Posterior vena cava (tissue), 2 donors: ENCODE measurements around the gene NEU2. TPM values are rescaled to one million over a fixed set of nuclear protein-coding genes. Genes with fewer than 3 reads are reported as not detected.
A peak's percentile ranks its signal among the peaks of the same experiment; 100 is the strongest.
"Not testable (repeated sequence)": the region's sequence is repeated elsewhere in the genome, so short reads cannot be mapped to it uniquely, and the experiment has no call there.

ENCODE experiments used
- DNase-seq: peaks from one replicate; pipeline ENCODE4 v3.0.0-alpha.2; 2020; ENCODE audit warnings: low spot score
- intact Hi-C, 2 donors: fragments of 100-400 bp; cut with DNase I; formaldehyde crosslinking; loops; one replicate each; pipeline versions ENCODE4 v1.14.1 to v1.14.2; 2022 to 2023
- total RNA-seq, 2 donors: library from RNA; stranded (reverse); fragmentation: NEBNext Ultra II Directional; extraction: Animal tissue kit (Norgen Biotek cat#: 25700); gene quantifications; one replicate each; pipeline ENCODE4 v1.2.1, GENCODE V29; 2021
- donor health status: DM: yes; HTN: yes; CAD: no.
- donor health status: DM: yes; HTN: yes; CAD: no.

The NEU2 gene
- total RNA-seq, 2 donors from 2014 or later, result not detected

DNA sequence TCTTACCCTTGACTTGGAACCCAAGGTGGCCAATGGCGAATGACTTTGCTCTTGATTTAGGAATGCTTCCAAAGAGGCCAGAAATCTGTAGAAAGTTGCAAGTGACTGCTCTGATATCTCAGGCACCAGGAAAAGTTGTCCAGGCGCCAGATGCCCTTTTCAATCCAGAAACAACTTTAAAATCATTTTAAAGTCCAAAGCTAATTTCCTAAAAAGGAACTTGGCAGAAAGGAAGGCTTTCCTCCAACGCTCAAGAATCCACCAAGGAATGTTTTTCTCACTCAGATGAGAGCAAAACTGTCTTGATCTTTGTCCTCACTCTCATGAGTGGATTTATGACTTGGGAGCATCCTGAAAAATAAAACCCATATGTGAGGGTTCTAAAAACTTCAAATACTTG lies 24.7 kb upstream of the NEU2 start:
- intact Hi-C loops, result no loop called here
- peak; percentile 52 for DNase-seq

GRCh38 chr2:233009661-233010060 lies 22.8 kb upstream of the NEU2 start:
- no peak for DNase-seq
- intact Hi-C loops, result no loop called here

DNA sequence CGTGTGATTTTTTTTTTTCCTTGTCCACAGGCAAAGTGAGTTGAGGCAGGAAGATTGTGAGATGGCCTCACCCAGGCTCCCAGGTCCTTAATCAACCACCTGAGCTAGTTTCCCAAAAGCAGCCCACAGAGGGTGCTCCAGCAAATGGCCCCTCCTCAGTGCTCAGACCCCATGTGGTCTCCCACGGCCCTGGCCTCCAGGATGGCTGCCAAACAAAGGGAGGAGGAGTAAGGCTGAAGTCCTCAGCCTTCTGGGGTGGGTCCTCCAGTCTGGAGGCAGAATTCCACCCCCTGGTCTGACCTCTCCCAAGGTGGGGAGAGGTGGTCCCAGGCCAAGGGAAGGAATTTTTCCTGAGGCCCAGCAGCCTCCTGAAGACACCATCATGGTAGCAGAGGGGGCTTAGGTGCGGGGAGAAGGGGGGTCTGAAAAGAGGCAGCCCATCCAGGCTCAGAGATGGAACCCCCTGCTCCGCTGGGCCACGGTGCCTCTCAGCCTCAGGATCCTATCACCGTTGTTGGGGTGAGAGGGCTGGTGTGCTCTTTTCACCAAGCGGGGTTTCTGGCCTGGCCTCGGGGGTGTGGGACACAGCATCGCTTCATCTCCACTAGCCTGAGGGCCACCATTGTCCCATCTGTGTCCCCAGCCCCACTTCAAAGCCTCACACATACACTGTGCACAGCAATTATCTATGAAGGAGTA lies 21.8 kb upstream of the NEU2 start:
- DNase-seq, result peak; percentile 20
- intact Hi-C loops, result no loop called here

DNA sequence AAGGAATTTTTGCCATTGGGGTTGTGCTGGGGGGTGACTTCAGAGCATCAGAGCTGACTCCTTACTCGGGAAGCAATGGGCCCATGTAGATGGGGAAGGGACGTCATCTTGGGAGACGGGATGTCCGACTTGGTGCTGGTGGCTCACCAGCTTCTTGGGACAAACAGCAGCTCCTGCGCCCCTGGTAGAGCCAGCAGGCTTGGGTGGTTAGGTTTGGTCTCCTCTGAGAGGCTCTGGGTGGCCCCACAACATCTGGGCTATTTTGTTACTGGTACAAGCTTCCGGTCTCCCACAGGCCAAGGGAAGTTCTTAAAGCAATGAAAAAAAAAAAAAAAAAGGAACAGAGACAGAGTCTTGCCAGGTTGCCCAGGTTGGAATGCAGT lies 21.2 kb upstream of the NEU2 start:
- intact Hi-C loops, result no loop called here
- DNase-seq, result peak; percentile 38

DNA sequence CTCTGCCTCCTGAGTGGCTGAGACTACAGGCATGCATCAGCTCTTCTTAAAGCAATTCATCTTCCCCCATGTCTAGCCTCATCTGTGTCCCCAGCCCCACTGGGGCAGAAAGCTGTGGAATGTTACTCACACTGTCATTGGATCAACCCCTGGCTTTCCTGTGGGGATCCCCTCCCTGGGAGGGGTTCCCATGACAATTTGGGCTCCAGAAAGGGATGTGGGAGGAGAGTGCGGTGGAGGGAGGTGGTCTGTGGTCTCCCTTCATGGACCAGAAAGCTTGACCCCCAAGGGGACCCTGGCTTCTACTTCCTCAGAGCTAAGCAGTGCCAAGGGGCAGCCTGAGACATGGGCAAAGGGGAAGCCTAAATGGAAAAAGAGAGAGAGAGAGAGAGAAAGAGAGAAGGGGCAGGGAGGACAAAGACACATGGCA lies 20.8 kb upstream of the NEU2 start:
- intact Hi-C loops, result no loop called here
- peak; percentile 54 for DNase-seq

DNA sequence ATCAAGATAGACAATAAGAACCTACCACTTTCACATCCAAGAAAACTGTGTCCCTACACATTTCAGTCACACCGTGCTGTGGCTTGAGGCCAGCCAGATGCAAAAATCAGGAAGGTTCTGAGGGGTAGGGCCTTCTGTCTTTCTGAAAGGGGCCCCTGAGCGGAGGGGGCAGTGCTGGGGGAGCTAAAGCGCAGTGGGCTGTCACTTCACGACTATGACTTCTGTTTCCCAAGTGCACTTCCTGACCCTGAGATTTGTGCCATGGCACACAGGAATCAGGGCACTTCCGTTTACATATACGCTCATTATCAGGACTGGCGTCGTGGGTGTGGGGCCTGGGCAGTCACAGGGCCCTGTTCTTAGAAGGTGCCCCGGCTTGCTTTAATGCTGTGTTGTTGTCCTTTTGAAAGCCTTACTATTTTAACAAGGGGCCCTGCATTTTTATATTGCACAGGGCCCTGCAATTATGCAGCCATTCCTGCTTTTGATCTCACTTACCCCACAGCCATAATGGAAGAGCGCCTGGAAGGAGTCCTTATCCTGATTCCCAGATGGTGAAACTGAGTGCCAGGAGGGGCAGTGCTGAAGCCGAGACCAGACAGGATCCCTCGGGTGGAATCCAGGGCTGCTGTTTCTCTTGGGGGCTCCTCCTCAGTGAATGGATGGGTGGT lies 20.0 kb upstream of the NEU2 start:
- DNase-seq, result peak; percentile 31
- intact Hi-C loops, result no loop called here

DNA sequence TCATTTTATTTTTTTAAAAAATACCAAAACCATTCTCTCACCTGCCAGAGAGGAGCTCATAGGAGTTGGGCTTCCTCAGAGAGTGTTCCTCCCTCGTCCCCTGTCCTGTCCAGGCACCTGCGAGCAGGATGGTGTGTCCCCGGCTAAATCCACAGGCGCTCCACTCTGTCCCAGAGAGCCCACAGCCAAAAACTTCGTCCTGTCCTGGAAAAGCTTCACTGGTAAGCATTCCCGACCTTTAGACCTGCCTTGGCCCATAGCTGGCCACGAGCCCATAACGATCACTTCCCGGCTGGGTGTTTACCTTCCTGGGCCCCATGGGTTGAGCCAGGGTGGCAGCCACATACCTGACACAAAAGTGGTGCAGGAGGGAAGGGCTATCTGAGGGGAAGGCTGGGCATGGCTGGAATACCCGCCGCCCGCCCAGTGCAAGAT lies 19.4 kb upstream of the NEU2 start, which contains the start of gene NGEF:
Gene NGEF (minus strand): TSS at position 230 of the 435 bp plus-strand sequence. CDS start 38,366 bp downstream, outside the sequence.
- peak; percentile 72 for DNase-seq
- intact Hi-C loops, result no loop called here

- intact Hi-C loops, result no loop called here
- no peak for DNase-seq
These were observed 18.8 kb upstream of the NEU2 start for GRCh38 chr2:233013650-233014049.

GRCh38 chr2:233015019-233015645 lies 17.3 kb upstream of the NEU2 start:
- DNase-seq, result no peak
- intact Hi-C loops, result no loop called here

GRCh38 chr2:233017947-233018346 lies 14.5 kb upstream of the NEU2 start:
- DNase-seq, result no peak
- intact Hi-C loops, result no loop called here

- DNase-seq, intact Hi-C loops: not testable (repeated sequence)
These were observed 12.9 kb upstream of the NEU2 start for GRCh38 chr2:233019610-233020009.

DNA sequence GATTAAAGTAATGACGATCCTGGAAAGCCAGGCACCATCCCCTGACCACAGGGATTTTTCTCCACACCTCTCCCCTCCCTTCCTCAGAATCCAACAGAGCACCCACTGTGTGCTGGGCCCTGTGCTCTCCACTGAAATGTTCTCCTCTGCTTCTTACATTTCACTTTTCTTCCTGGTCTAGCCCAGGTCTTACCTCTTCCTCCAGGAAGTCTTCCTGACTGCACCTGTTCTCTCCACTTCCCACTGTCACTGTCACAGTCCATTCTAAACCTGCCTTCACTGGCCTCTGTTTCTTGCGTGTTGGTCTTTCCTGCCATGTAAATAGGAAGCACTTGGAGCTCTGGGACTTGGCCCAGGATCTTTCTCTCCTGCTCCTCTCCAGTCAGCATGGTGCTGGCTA lies 12.0 kb upstream of the NEU2 start:
- intact Hi-C loops, result no loop called here
- peak; percentile 19 for DNase-seq

DNA sequence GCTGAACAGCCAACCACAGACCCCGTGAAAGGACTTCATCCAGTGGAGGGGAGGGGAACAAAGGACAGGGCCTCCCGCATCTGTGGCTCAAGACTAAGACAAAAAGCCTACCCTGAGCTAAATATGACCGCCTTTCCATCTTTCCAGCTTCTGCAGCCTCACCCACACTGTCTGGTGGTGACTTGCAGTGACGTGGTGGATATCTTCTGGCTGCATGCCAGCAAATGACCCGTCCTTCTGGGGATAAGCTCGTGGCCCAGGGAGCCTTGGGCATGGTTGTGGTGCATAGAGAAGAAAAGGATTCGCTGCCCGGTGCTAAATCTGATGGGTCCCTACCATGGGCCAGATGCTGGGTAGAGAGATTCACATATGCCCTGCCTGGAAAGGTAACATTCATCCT lies 10.7 kb upstream of the NEU2 start:
- intact Hi-C loops, result no loop called here
- DNase-seq, result peak; percentile 43

- intact Hi-C loops, result no loop called here
- peak; percentile 46 for DNase-seq
These were observed 9.9 kb upstream of the NEU2 start for GRCh38 chr2:233022561-233022960.

- intact Hi-C loops, result no loop called here
- peak; percentile 36 for DNase-seq
These were observed 9.3 kb upstream of the NEU2 start for GRCh38 chr2:233023007-233023760.

GRCh38 chr2:233023761-233024410 lies 8.6 kb upstream of the NEU2 start:
- intact Hi-C loops, result no loop called here
- DNase-seq, result peak; percentile 66

- intact Hi-C loops, result no loop called here
These were observed 6.8 kb upstream of the NEU2 start for GRCh38 chr2:233025706-233026105.

GRCh38 chr2:233026198-233026813 lies 6.2 kb upstream of the NEU2 start:
- no peak for DNase-seq
- intact Hi-C loops, result no loop called here

More at GRCh38 chr2:233025706-233026105, 6.8 kb upstream of the NEU2 start:
- DNase-seq, result peak; percentile 23

DNA sequence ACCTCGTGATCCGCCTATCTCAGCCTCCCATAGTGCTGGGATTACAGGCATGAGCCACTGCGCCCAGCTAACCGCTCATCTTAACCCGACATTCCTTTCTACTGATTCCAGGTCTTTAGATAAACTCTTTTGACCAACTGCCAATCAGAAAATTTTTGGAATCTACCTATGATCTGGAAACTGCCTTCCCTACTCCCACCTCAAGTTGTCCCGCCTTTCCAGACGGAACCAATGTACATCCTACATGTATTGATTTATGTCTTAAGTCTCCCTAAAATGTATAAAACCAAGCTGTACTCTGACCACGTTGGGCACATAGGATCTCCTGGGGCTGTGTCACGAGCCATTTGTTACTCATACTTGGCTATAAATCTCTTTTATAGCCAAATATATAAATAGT lies 3.2 kb upstream of the NEU2 start:
- DNase-seq, result peak; percentile 20
- intact Hi-C loops, result no loop called here
